Memory B cell (primary cell): ENCODE data around the gene CSK.
A peak's percentile ranks its signal among the peaks of the same experiment; 100 is the strongest.

Experiments
- ATAC-seq: fragments of 150-1000 bp; cut with Tn5 transposase; 2 replicates; pipeline ENCODE4 v1.10.0; 2021; ENCODE audit warnings: low read depth, mild to moderate bottlenecking, moderate library complexity
- DNase-seq, 2 donors: peaks; one replicate each; pipeline ENCODE4 v3.0.0; 2022; ENCODE audit warnings: low spot score in 2 of 2
- H3K27ac Mint-ChIP-seq: one replicate; pipeline ENCODE4 v1.8.0; 2022; ENCODE audit warnings: mild to moderate bottlenecking, moderate library complexity, mixed read lengths
- H3K27me3 Mint-ChIP-seq: one replicate; pipeline ENCODE4 v1.8.0; 2022; ENCODE audit warnings: mixed read lengths
- H3K36me3 Mint-ChIP-seq: one replicate; pipeline ENCODE4 v1.8.0; 2022; ENCODE audit warnings: mild to moderate bottlenecking, mixed read lengths
- H3K4me1 Mint-ChIP-seq: one replicate; pipeline ENCODE4 v1.8.0; 2022; ENCODE audit warnings: mixed read lengths
- H3K4me3 Mint-ChIP-seq: one replicate; pipeline ENCODE4 v1.8.0; 2022; ENCODE audit warnings: mild to moderate bottlenecking, moderate library complexity, mixed read lengths
- H3K9me3 Mint-ChIP-seq: one replicate; pipeline ENCODE4 v1.8.0; 2022; ENCODE audit warnings: mixed read lengths

CSK gene

GRCh38 chr15:74851960-74852359 lies 70.1 kb downstream of the CSK start:
- ATAC-seq = no peak
- Mint-ChIP-seq H3K4me1 (peaks cover 13% of the 10 kb centered on the region), H3K27ac (peak overlapping the region; percentile 3), H3K27me3 (no peaks in the 10 kb centered on the region), H3K36me3 (peaks cover 21% of the 10 kb centered on the region), H3K4me3 (no peak overlapping the region), H3K9me3 (no peaks in the 10 kb centered on the region)
- no peak for DNase-seq
